GM21576 (cell line): ENCODE results near the gene LEAP2.

ENCODE experiments used
- ATAC-seq: cut with Tn5 transposase; IDR thresholded peaks from one replicate; pipeline ENCODE4 v1.9.1; 2021; ENCODE audit warnings: mild to moderate bottlenecking, moderate library complexity; ENCODE audit not compliant: unreplicated experiment

Gene LEAP2

DNA sequence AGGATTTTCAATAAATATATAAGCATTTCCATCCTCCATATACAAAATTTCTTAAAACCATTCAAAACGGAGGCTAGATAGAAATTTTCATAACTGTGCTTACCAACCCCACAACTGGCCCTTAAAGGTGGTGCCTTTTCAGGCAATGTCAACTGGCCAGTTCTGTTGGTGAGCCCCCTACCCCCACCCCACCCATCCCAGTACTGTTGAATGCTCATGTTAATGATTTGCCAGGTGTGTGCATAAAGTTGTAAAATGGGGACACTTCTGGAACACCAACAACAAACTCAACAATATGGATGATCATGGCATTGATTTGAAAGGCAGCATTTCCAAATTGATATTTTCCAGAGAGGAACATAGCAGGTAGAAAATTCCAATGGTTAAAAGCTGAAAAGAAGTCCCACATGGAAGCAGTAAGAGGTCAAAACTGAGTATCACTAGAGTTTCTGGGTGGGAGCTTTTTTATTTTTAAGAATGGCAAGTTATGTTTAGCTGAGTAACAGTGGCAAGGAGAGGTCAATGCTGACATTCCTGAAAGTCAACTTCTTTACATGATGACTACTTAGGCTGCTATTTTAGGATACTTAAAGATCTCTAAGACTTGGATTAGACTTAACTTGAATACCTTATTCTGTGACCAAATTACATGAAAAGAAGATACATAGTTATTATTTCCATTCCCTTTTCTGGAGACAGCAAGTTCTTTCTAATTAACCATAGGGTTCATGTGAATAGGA is 2.7 kb downstream of the LEAP2 start:
- no peak for ATAC-seq

DNA sequence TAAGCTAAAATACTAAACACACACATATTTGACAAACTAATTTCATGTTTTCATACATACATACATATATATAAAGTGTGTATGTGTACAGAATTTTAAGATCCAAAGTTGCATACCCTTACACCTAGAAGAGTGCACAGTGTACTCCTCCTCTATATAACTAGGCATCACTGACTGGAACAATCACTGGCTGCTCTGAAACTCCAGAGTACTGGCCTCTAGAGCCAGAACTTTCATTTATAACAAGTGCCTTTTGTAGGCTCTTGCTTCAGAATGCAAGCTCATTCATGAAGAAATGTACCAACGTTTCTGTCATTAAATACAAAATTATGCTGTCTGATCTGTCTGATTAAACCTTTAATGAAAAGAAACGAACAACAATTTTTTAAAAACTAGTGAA is 4.0 kb downstream of the LEAP2 start:
- ATAC-seq, result no peak

DNA sequence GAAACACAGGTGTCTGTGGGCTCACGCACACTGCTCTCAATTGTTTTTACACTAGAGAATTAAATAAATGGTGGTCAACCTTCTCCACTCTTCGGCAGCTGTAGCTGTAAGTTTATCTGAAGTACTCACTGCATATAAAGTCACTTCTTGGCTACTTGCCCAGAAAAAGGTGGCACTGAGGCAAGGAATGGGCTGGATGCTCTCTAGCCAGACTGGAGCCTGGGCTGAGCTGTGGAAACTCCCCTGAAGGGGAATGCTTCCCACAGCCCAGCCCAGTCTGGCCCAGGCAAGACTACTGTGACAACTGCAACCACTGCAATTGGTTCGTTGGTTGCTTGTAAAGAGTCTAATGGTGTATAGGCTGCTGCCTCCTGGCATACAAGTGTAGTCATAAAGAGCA is 4.5 kb downstream of the LEAP2 start:
- no peak for ATAC-seq

DNA sequence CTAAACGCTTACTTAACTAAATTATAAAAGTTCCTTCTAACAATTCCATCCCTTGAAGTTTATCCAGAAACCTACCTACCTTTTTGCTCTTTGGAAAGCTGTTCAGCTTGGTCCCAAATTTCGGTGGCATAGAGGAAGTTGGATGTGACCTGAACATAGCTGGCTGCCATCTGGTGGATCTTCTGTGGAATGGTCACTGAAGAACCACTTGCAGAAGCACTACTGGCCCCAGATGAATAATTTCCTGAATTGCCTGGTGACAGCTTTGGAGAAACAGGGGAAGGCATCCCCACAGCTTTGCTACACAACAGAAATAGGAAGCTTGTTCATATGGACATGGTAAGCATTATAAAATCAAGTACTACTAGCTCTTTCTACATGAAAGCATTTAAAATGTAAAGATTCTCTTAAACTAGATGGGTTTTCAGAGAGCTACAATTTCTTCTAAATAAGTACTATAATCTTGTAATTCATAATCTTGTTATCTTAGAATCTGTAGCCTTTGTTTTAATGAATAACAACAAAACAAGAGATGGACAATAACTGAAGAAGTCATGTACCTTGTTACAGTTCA is 9.9 kb downstream of the LEAP2 start:
- no peak for ATAC-seq

DNA sequence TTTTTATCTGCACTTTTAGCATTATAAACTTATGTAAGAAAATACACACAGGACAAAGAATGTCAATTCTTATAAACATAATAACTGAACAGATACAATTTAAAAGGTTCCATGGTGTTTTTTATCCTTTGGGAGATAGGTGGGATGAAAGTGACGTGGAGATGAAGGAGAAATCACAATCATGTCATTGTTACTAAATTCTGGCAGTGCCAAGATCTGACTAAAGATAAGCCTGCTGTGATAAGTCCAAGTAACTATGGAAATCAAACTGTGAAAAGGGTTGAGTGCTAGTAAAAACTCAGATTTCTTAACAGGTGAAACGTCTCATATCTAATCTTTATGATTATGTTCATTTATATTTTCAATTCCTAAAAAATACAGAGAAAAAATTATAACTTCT is 11.1 kb downstream of the LEAP2 start:
- no peak for ATAC-seq

DNA sequence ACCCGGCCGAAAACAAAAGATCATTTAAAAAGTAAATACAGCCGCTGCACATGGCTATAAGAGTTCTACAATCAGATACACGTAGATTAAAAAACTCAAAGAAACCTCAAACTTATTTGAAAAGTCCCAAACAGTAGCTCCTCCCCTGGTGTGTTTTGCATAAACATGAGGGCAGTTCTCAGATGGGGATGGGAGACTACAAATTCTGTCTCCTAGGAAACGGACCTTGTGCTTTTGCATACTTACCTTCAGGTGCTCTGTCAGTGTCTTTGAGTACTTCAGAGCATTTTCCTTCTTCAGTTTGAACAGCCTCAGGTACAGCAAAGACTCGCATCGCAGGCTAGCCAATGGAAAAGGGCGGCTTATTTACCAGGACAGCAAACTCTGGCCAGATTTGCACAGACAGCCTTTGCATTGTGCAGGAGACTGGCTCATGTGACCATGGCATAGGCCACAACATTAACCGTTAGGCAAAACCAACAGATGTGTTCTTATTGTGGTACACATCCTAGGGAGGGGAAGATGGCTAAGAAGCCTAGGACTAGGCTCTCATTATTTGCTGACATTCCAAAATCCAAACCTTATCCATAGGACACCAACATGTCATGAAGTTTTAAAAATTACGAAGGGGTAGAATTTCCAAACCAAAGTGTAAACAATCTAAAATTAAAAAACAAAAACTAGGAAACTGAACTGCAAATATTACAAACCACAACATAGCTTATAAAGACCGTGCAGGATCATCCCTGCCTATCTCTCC is 12.8 kb downstream of the LEAP2 start:
- no peak for ATAC-seq

DNA sequence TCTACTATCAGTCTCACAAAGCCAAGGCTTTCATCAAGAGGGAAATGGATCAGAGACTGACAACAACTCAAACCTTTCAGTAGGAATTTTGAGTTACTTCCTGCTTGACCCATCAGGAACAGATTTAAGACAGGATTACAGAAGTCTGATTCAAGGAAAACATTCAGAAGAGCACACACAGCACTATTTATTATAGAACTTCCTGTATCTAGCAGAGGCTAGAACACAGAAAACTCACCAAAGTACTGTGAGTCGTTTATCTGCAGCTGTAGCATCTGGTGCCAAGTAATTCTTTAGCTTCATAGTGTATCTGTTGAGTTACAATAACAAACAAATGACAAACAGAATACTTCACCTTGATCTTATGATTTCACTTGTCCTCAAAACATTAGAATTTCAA is 13.8 kb downstream of the LEAP2 start:
- ATAC-seq, result no peak

DNA sequence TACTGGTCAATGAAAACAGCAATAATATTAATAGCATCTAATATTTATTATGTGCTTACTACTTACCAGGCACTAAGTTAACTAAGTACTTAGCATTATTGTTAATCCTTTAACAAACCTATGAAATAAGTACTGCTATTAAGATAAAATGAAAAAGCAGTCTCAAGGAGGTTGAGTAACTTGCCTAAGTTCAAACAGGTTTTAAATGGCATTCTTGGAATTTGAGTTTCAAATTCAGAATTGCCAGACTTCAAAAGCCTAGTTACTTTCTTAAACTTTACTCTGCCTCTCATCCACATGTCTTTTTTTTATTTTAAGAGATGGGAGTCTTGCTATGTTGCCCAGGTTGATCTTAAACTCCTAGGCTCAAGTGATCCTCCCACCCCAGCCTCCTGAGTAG is 16.0 kb downstream of the LEAP2 start:
- ATAC-seq, result no peak

DNA sequence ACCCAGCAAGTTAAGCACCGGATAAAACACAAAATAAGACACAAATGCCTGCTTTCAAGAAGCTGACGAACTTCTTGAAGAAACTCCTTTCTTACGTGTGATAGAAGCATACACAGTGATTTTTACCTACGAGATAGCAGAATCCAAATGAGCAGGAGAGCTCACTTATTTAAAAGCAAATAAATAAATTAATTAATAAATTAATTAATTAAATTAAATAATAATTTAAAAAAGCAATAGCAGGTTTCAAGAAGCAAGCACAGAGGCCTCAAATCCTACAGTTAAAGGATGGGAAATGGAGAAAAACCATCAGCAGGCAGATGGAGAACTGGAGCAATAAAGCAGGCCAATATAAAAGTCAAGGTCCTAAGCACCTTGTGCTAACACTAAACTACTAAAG is 17.3 kb downstream of the LEAP2 start:
- no peak for ATAC-seq

DNA sequence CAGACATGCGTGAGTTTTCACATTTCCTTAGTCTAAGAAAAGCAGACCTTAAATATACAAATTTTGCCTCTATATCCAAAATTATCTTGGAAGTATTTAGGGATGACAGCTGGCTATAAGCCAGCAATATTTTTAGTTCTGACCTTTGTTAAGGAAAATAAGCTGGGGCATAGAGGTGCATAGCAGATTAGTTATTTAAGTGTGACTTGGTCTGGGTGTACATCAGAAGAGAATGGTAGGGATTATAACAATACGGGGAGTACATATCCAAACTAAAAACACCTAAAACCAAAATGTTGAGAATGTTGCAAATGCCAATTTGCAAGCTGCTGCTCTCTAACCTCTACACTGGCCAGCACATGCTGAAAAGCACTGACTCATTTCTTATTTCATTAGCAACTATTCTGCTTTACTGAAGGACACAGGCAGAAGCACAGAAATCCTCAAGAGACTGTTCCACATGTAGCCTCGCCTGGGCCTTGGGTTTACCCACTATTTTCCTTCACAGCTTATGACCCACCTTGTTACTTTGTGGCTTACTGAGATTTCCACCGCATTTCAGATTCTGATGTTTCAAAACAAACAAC is 22.3 kb downstream of the LEAP2 start:
- ATAC-seq, result no peak

DNA sequence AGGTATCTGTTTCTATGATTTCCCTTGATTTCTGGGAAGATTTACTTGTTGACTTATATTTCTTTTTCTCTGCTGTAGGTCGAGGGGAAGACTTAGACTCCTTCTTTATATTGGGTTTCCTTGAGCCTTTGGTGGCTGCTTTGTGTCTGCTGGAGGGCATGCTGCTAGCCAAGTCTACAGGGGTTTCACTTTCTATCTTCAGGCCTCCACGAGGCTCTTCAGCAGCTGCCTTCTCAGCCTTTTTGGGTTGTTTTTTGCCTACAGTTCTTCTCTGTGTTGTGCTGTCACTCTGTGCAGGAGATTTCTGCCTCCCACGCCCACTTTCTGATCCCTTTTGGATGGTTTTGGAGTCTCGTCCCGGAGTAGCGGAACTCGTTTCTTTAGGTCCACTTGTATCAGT is 23.2 kb downstream of the LEAP2 start:
- no peak for ATAC-seq

DNA sequence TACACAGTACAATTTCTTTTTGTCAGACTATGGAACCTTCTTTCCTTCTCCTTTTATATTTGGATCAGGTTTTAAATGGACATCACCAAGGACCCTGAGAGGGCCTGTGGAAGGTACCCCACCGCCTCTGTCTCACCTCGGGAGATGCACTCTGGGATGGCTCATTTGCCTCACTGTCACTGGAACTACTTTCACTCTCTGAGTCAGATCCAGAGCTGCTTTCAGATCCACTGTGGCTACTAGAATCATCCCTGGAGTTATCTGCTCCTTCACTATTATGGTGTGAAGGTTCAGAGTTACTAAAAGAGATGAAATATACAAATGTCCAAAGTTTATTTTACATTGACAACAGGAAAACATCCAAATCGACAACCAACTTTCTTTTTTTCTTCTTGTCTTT is 24.6 kb downstream of the LEAP2 start:
- no peak for ATAC-seq

DNA sequence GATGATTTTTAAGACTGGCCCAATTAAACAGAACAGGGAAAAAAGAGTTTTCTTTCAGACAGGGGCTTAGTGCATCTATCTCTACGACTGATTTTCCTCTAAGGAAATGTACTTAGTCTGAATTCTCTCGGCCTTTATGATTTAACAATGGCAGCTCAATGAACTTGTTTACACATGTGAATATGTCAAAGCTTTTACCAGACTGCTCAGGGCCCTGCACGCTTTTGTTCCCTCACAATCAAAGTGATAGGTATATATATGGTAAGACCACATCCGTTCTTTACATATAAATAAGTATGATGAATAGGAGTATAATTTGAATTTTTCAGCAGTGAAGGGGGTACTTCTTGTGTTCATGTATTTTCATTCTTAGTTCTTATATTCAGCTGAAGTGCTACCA is 27.6 kb downstream of the LEAP2 start:
- ATAC-seq, result no peak

DNA sequence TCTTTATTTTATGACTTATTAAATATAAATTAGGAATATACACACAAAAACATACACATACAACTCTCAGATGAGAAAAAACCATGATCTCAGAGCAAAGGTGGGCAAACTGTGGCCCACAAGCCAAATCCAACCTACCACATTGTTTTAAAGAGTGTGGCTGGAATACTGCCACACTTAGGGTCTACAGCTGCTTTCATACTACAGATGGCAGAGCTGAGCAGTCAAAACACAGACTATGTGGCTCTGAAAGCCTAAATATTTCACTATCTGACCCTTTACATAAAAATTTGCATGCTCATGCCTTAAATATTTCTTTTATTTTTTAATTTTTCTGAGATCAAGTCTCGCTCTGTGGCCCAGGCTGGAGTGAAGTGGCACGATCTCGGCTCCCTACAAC is 28.3 kb downstream of the LEAP2 start:
- no peak for ATAC-seq

DNA sequence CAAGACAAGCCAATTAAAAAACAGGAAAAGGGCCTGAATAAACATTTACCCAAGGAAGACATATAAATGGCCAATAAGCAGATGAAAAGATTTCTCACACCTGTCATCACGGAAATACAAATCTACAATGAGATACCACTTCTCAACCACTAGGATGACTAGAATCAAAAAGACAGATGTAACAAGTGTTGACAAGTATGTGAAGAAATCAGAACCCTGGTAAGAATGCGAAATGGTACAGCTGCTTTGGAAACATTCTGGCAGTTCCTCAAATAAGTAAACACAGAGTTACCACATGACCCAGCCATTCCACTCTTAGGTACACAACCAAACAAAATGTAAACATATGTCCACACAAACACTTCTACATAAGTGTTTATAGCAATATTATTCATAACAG is 32.5 kb downstream of the LEAP2 start:
- ATAC-seq, result no peak

DNA sequence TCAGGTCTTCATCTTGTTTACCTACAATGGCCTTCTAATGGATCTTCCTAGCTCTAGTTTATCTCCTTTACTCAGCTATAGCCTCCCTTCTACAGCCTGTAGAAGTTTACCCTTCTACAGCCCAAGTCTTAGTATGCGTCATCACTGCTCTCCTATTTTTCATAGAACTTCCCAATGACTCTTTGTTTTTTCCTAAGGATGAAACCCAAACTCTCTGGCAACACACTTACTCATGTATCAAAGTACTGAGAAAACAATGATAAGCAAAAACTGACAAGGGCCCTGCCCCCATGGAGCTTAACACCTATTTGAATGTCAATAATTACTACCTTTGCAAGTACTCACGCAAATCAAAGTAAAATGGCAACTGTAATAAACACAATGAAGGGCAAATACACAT is 33.7 kb downstream of the LEAP2 start:
- no peak for ATAC-seq

DNA sequence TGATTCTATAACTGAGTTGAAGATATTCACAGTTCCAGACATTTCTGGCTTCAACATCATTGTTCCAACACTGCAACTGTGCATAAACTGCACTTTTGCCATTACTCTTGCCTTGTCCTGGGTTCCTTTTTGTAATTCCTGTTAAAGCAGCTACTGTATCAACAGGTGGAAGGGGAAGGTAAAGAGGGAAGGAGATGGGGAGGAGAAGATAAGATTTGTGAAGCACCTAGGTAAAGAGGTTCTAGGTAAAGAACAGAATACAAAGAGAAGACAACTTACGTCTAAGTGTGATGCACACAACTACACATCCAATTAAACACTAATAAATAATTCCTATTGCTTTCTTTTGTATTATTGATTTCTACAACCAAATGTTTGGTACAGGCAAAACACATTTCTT is 36.2 kb downstream of the LEAP2 start:
- no peak for ATAC-seq

DNA sequence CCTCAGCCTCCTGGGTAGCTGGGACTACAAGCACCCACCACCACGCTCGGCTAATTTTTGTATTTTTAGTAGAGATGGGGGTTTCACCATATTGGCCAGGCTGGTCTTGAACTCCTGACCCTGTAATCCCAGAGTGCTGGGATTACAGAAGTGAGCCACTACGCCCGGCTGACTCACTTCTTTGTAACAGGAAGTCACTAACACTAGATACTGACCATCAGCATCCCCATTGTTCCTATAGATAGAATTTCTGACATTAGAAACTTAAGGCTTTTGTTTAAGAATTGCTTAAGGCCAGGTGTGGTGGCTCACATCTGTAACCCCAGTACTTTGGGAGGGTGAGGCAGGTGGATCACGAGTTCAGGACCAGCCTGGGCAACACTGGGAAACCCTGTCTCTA is 42.2 kb downstream of the LEAP2 start:
- no peak for ATAC-seq

DNA sequence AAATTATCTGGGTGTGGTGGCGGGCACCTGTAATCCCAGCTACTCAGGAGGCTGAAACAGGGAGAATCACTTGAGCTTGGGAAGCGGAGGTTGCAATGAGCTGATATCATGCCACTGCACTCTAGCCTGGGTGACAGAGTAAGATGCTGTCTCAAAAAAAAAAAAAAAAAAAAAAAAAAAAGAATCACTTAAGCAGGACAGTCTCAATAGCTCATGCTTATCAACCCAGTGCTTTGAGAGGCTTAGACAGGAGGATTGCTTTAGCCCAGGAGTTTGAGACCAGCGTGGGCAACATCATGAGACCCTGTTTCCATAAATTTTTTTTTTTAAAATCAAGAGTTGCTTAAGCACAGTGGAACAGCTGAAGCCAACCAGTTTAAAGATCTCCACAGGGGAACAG is 42.6 kb downstream of the LEAP2 start:
- no peak for ATAC-seq
